Hippocampal formation (tissue), 2 donors: ENCODE results near the gene GRK6.
"Not testable (repeated sequence)": the region's sequence is repeated elsewhere in the genome, so short reads cannot be mapped to it uniquely, and the experiment has no call there.

Experiments
- DNase-seq, 2 donors: peaks; one replicate each; lab custom pipeline; 2025; lab: John Stamatoyannopoulos, UW

The GRK6 gene

GRCh38 chr5:177399997-177400868, 26.2 kb upstream of the GRK6 start, which contains the start of gene PFN3:
PFN3 (minus strand) TSS chr5:177400661; CDS start chr5:177400576, 85 bp downstream.
- no peak for DNase-seq

GRCh38 chr5:177402271-177403043, 24.0 kb upstream of the GRK6 start:
- no peak for DNase-seq

- DNase-seq, result no peak
Observed at GRCh38 chr5:177403102-177403791, 23.2 kb upstream of the GRK6 start.

GRCh38 chr5:177403792-177404640, 22.5 kb upstream of the GRK6 start:
- peak; percentile 45 to 50 for DNase-seq

- no peak for DNase-seq
Observed at GRCh38 chr5:177404641-177405179, 21.8 kb upstream of the GRK6 start.

GRCh38 chr5:177405312-177405711, 21.2 kb upstream of the GRK6 start:
- DNase-seq, result no peak

GRCh38 chr5:177405805-177406204, 20.7 kb upstream of the GRK6 start:
- no peak for DNase-seq

- no peak for DNase-seq
Observed at GRCh38 chr5:177409043-177409801, 17.3 kb upstream of the GRK6 start, which contains the start of gene F12. F12 (minus strand) TSS chr5:177409564; CDS start chr5:177409527, 37 bp downstream.

- no peak for DNase-seq
Observed at GRCh38 chr5:177410575-177410974, 15.9 kb upstream of the GRK6 start.

- no peak for DNase-seq
Observed at GRCh38 chr5:177412603-177413233, 13.8 kb upstream of the GRK6 start.

GRCh38 chr5:177414481-177414880, 12.0 kb upstream of the GRK6 start:
- DNase-seq, result no peak

GRCh38 chr5:177417081-177417480, 9.4 kb upstream of the GRK6 start:
- DNase-seq, result not testable (repeated sequence)

- DNase-seq, result no peak
Observed at GRCh38 chr5:177419046-177419445, 7.4 kb upstream of the GRK6 start.

GRCh38 chr5:177420472-177420871, 6.0 kb upstream of the GRK6 start:
- not testable (repeated sequence) for DNase-seq

GRCh38 chr5:177421062-177421798, 5.2 kb upstream of the GRK6 start:
- DNase-seq, result no peak

GRCh38 chr5:177423671-177424070, 2.8 kb upstream of the GRK6 start:
- DNase-seq, result no peak

- DNase-seq, result no peak
Observed at GRCh38 chr5:177425196-177425800, 1.2 kb upstream of the GRK6 start.

- peak; percentile 100 for DNase-seq
Observed at GRCh38 chr5:177425801-177426565, 493 bp upstream of the GRK6 start.
